HCT116 (cell line): ENCODE data around the gene WASHC2A. TPM values are rescaled to one million over a fixed set of nuclear protein-coding genes. Genes with fewer than 3 reads are reported as not detected.
"Not testable (repeated sequence)": the region's sequence is repeated elsewhere in the genome, so short reads cannot be mapped to it uniquely, and the experiment has no call there.

Source experiments
- ATAC-seq: fragments of 200-7000 bp; cut with Tn5 transposase; 2 replicates; pipeline ENCODE4 v1.9.1; 2020; ENCODE audit warnings: mild to moderate bottlenecking, moderate library complexity
- BruUV-seq: library from RNA; stranded (reverse); fragments of 400-500 nt; replicated peaks from 2 replicates; lab custom pipeline; 2021; lab: Mats Ljungman, UMichigan
- CTCF ChIA-PET: fragments of 300-600 bp; sonication (Branson Sonifier 250); formaldehyde crosslinking; loops from one replicate; lab custom pipeline; 2021; ENCODE audit warnings: antibody characterized with exemption; lab: Charles Lee
- POLR2A ChIA-PET: fragments of 300-600, 350-600 bp; sonication (Branson Sonifier 250); formaldehyde crosslinking; loops from one replicate; lab custom pipeline; 2021; ENCODE audit warnings: antibody characterized with exemption; lab: Charles Lee
- RAD21 ChIA-PET, 2 experiments: fragments of 300-600 bp; sonication (Branson Sonifier 250); formaldehyde crosslinking; loops; one replicate each; lab custom pipeline; 2023; ENCODE audit warnings: low total read pairs in 2 of 2; ENCODE audit not compliant: uncharacterized antibody in 2 of 2, unreplicated experiment in 2 of 2, low non-redundant PET in 1 of 2; lab: Charles Lee
- DNase-seq: peaks from one replicate; pipeline ENCODE4 v3.0.0-alpha.2; 2010; ENCODE audit warnings: low read depth, low spot score
- H2AFZ ChIP-seq: fragments of 200-600 bp; shearing (Covaris generic), sonication (generic); 2 replicates; pipeline ENCODE4 v1.6.1; 2017; ENCODE audit warnings: low read depth, mixed run types, mixed read lengths, antibody characterized with exemption, low read length; ENCODE audit not compliant: poor library complexity, severe bottlenecking
- H3K27ac ChIP-seq: 2 replicates; pipeline ENCODE4 v1.5.1; 2012; ENCODE audit warnings: low read depth, low read length
- H3K27me3 ChIP-seq: fragments of 200-600 bp; sonication (generic); 2 replicates; pipeline ENCODE4 v1.6.1; 2016; ENCODE audit warnings: mixed run types, low read length, mixed read lengths; ENCODE audit not compliant: insufficient read depth
- H3K36me3 ChIP-seq, 2 experiments: fragments of 200-500 bp in 1 of 2; fragments of 200-600 bp in 1 of 2; sonication (Bioruptor generic) in 1 of 2; sonication (generic) in 1 of 2; 2 replicates each; pipeline versions ENCODE4 v1.5.1 to v1.6.1; 2014 to 2016; ENCODE audit warnings: low read length in 2 of 2, inconsistent platforms in 1 of 2, mixed read lengths in 1 of 2, mixed run types in 1 of 2; ENCODE audit not compliant: insufficient read depth in 2 of 2, control insufficient read depth in 1 of 2
- H3K4me1 ChIP-seq, 2 experiments: fragments of 200-600 bp in 1 of 2; sonication (generic) in 1 of 2; 2 replicates each; pipeline versions ENCODE4 v1.5.1 to v1.6.1; 2012 to 2017; ENCODE audit warnings: low read length in 2 of 2, inconsistent platforms in 1 of 2, mild to moderate bottlenecking in 1 of 2, mixed read lengths in 1 of 2, mixed run types in 1 of 2, moderate library complexity in 1 of 2; ENCODE audit not compliant: insufficient read depth in 2 of 2, control insufficient read depth in 1 of 2
- H3K4me2 ChIP-seq: fragments of 200-600 bp; sonication (generic); 2 replicates; pipeline ENCODE4 v1.6.1; 2017; ENCODE audit warnings: mixed run types, low read length, mixed read lengths
- H3K4me3 ChIP-seq, 2 experiments: fragments of 200-600 bp in 1 of 2; sonication (generic) in 1 of 2; replicated peaks in 1 of 2; 2 replicates each; pipeline ENCODE4 v1.5.1; 2011 to 2016; ENCODE audit warnings: low read length in 2 of 2, control low read depth in 1 of 2, low read depth in 1 of 2, mild to moderate bottlenecking in 1 of 2, mixed read lengths in 1 of 2, mixed run types in 1 of 2
- H3K79me2 ChIP-seq: fragments of 200-600 bp; sonication (generic); 2 replicates; pipeline ENCODE4 v1.6.1; 2017; ENCODE audit warnings: mild to moderate bottlenecking, mixed run types, low read length, moderate library complexity, mixed read lengths; ENCODE audit not compliant: insufficient read depth
- H3K9ac ChIP-seq: fragments of 200-600 bp; sonication (generic); 2 replicates; pipeline ENCODE4 v1.6.1; 2016; ENCODE audit warnings: low read length, mixed read lengths
- H3K9me2 ChIP-seq: fragments of 200-600 bp; sonication (generic), shearing (Covaris generic); 2 replicates; pipeline ENCODE4 v1.6.1; 2017; ENCODE audit warnings: mixed run types, mild to moderate bottlenecking, moderate library complexity; ENCODE audit not compliant: insufficient read depth
- H3K9me3 ChIP-seq, 2 experiments: fragments of 200-500 bp in 1 of 2; fragments of 200-600 bp in 1 of 2; sonication (Bioruptor generic) in 1 of 2; sonication (generic) in 1 of 2; 2 replicates each; pipeline ENCODE4 v1.6.1; 2014 to 2017; ENCODE audit warnings: low read length in 2 of 2, mixed read lengths in 2 of 2, inconsistent platforms in 1 of 2, low read depth in 1 of 2, mild to moderate bottlenecking in 1 of 2, mixed run types in 1 of 2, moderate library complexity in 1 of 2; ENCODE audit not compliant: control insufficient read depth in 1 of 2, insufficient read depth in 1 of 2
- H4K20me1 ChIP-seq: fragments of 200-600 bp; sonication (generic), shearing (Covaris generic); 2 replicates; pipeline ENCODE4 v1.6.1; 2017; ENCODE audit warnings: mixed run types, mild to moderate bottlenecking, moderate library complexity; ENCODE audit not compliant: insufficient read depth
- intact Hi-C: fragments of 100-400 bp; cut with micrococcal nuclease; formaldehyde crosslinking; loops from 2 replicates; pipeline ENCODE4 v1.10.0; 2022
- total RNA-seq: library from RNA; stranded (reverse); gene quantifications from one replicate; pipeline ENCODE4 v1.2.1, GENCODE V29; 2021; ENCODE audit not compliant: unreplicated experiment

The WASHC2A gene
- total RNA-seq, 1 experiment from 2014 or later, result 19.2 TPM

GRCh38 chr10:50051995-50052660 is 15.6 kb upstream of the WASHC2A start:
- POLR2A ChIA-PET, H3K79me2 ChIP-seq, H2AFZ ChIP-seq, H4K20me1 ChIP-seq, H3K9me3 ChIP-seq, H3K4me2 ChIP-seq, CTCF ChIA-PET, ATAC-seq, H3K9ac ChIP-seq, H3K27ac ChIP-seq, H3K4me1 ChIP-seq, RAD21 ChIA-PET, H3K9me2 ChIP-seq, DNase-seq, H3K27me3 ChIP-seq, H3K36me3 ChIP-seq, intact Hi-C loops, BruUV-seq, H3K4me3 ChIP-seq: not testable (repeated sequence)

- CTCF ChIA-PET, DNase-seq, H3K36me3 ChIP-seq, H3K9me2 ChIP-seq, H3K4me3 ChIP-seq, H3K27me3 ChIP-seq, RAD21 ChIA-PET, BruUV-seq, ATAC-seq, intact Hi-C loops, H2AFZ ChIP-seq, POLR2A ChIA-PET, H3K9ac ChIP-seq, H4K20me1 ChIP-seq, H3K79me2 ChIP-seq, H3K4me2 ChIP-seq, H3K4me1 ChIP-seq, H3K27ac ChIP-seq, H3K9me3 ChIP-seq: not testable (repeated sequence)
These were observed 14.9 kb upstream of the WASHC2A start for GRCh38 chr10:50052778-50053376.

DNA sequence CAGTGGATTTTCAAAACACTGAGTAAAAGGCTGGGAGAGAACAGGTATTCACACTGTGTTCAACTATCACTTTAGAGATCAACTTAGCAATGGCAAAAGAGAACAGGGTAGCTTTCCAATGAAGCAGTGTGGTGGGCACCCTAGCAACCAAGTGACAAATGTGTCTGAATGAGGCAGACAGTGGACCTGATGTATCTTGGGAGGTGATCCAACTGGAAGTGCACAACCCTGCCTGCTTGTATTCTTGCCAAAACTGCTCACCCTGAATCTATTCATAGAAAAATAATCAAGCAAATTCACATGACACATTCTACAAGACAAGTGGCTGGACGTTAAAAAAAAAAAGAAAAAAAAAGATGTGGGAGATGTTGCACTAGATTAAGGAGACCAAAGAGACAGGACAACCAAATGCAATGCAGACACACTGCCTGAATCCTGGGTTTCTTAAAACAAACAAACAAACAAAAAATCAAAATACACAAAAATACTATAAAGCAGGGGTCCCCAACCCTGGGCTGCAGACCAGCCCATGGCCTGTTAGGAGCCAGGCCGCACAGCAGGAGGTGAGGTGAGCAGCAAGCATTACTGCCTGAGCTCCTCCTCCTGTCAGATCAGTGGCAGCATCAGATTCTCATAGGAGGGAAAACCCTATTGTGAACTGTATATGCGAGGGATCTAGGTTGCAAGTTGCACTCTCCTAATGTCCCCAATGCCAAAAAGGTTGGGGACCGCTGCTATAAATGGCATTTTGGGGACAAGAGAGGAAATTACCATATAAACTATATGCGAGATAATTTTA is 12.1 kb upstream of the WASHC2A start:
- H4K20me1 ChIP-seq, H3K9me3 ChIP-seq, DNase-seq, CTCF ChIA-PET, BruUV-seq, ATAC-seq, H3K27me3 ChIP-seq, H3K4me2 ChIP-seq, H3K9ac ChIP-seq, intact Hi-C loops, POLR2A ChIA-PET, H3K9me2 ChIP-seq, H2AFZ ChIP-seq, H3K79me2 ChIP-seq, H3K36me3 ChIP-seq, H3K4me1 ChIP-seq, H3K27ac ChIP-seq, H3K4me3 ChIP-seq, RAD21 ChIA-PET: not testable (repeated sequence)

DNA sequence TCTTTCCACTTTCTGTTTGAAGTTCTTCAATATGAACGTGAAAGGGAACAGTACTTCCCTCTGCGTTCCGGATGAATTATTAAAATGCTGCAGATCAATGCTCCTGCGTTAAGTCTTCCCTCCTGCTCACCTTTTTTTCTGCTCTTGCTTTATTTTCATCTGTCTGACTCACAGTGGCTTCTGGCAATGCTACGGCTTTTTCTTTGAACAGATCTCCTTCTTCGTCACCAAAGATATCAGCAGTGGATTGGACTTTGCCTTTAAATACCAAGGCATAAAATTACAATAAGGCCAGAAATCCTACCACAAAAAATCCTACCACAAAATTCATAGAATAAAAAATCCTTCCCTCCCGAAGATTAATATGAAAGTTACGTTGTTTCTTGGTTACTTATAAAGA is 11.1 kb upstream of the WASHC2A start:
- DNase-seq, result not testable (repeated sequence)

More for the DNA sequence above, 11.1 kb upstream of the WASHC2A start:
- H2AFZ ChIP-seq, RAD21 ChIA-PET, POLR2A ChIA-PET, BruUV-seq, H3K4me1 ChIP-seq, H3K9me2 ChIP-seq, H3K9me3 ChIP-seq, H3K79me2 ChIP-seq, H4K20me1 ChIP-seq, H3K4me2 ChIP-seq, H3K4me3 ChIP-seq, H3K27ac ChIP-seq, H3K9ac ChIP-seq, ATAC-seq, H3K36me3 ChIP-seq, CTCF ChIA-PET, H3K27me3 ChIP-seq, intact Hi-C loops: not testable (repeated sequence)
